ENCODE results near the gene KCNC4.

GRCh38 chr1:110166861-110167260, 43.3 kb upstream of the KCNC4 start:
- TF ChIP-seq, protein P1, sequence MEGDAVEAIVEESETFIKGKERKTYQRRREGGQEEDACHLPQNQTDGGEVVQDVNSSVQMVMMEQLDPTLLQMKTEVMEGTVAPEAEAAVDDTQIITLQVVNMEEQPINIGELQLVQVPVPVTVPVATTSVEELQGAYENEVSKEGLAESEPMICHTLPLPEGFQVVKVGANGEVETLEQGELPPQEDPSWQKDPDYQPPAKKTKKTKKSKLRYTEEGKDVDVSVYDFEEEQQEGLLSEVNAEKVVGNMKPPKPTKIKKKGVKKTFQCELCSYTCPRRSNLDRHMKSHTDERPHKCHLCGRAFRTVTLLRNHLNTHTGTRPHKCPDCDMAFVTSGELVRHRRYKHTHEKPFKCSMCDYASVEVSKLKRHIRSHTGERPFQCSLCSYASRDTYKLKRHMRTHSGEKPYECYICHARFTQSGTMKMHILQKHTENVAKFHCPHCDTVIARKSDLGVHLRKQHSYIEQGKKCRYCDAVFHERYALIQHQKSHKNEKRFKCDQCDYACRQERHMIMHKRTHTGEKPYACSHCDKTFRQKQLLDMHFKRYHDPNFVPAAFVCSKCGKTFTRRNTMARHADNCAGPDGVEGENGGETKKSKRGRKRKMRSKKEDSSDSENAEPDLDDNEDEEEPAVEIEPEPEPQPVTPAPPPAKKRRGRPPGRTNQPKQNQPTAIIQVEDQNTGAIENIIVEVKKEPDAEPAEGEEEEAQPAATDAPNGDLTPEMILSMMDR (IDR thresholded peaks at IDR 0.05): no peak
- no peak for TF ChIP-seq POLR2A (IDR thresholded peaks at IDR 0.05)
